Epithelial cell of esophagus (primary cell): ENCODE data around the gene SERPINA10.

Experiments used
- DNase-seq: peaks from one replicate; pipeline ENCODE4 v3.0.0; 2010; ENCODE audit warnings: low read depth
- H3K4me3 ChIP-seq: 2 replicates; pipeline ENCODE4 v1.5.1; 2011; ENCODE audit warnings: mild to moderate bottlenecking, low read length, control low read depth
- CTCF ChIP-seq: IDR thresholded peaks from 2 replicates; pipeline ENCODE4 v1.5.1; 2011; ENCODE audit warnings: low read depth, mild to moderate bottlenecking, low read length, control low read depth, inconsistent platforms; ENCODE audit not compliant: insufficient read depth; ENCODE audit errors: missing control alignments

SERPINA10 gene

GRCh38 chr14:94292872-94293577 is at the start of gene SERPINA10:
Gene SERPINA10, minus strand, starts transcription at chr14:94293268. Its CDS starts 2,675 bp downstream, at chr14:94290593.
- no peak for TF ChIP-seq CTCF
- no peak within 1 kb of the TSS for H3K4me3 ChIP-seq
- no peak for DNase-seq

GRCh38 chr14:94342334-94342934 is 49.4 kb upstream of the SERPINA10 start:
- DNase-seq, result peak; percentile 100
- no peak for TF ChIP-seq CTCF
- H3K4me3 ChIP-seq, result peak overlapping the region; percentile 13

GRCh38 chr14:94341656-94342333 is 48.7 kb upstream of the SERPINA10 start:
- TF ChIP-seq CTCF, result no peak
- DNase-seq, result no peak
- peak overlapping the region; percentile 13 for H3K4me3 ChIP-seq

- TF ChIP-seq CTCF, result no peak
- no peak for DNase-seq
- H3K4me3 ChIP-seq, result no peak overlapping the region
Observed at GRCh38 chr14:94340533-94340932, 47.5 kb upstream of the SERPINA10 start.

- no peak overlapping the region for H3K4me3 ChIP-seq
- DNase-seq, result no peak
- no peak for TF ChIP-seq CTCF
Observed at GRCh38 chr14:94338023-94338422, 45.0 kb upstream of the SERPINA10 start.

- H3K4me3 ChIP-seq, result no peak overlapping the region
- no peak for TF ChIP-seq CTCF
- DNase-seq, result peak; percentile 32
Observed at GRCh38 chr14:94337274-94337673, 44.2 kb upstream of the SERPINA10 start.
